Right lobe of liver (tissue), 6 donors: ENCODE data around the gene UNC5B. TPM values are rescaled to one million over a fixed set of nuclear protein-coding genes. Genes with fewer than 3 reads are reported as not detected.

Experiments
- ATAC-seq, 4 donors: fragments of 200-7000 bp; cut with Tn5 transposase; one replicate each; pipeline ENCODE4 v1.9.1; 2020; ENCODE audit warnings: mild to moderate bottlenecking in 4 of 4, moderate library complexity in 4 of 4
- DNase-seq, 3 donors: peaks; one replicate each; pipeline ENCODE4 v3.0.0-alpha.2; 2020
- H3K27ac ChIP-seq, 3 donors: fragments of 200-600 bp; one replicate each; pipeline ENCODE4 v1.8.0; 2022
- H3K27me3 ChIP-seq, 2 donors: fragments of 200-600 bp; one replicate each; pipeline ENCODE4 v1.8.0; 2022
- H3K36me3 ChIP-seq, 4 donors: fragments of 200-600 bp; sonication (generic) in 1 of 4; one replicate each; pipeline versions ENCODE4 v1.5.1 to v1.8.0; 2017 to 2022; ENCODE audit warnings: control low read depth in 1 of 4
- H3K4me1 ChIP-seq, 4 donors: fragments of 200-600 bp; sonication (generic) in 1 of 4; one replicate each; pipeline versions ENCODE4 v1.5.1 to v1.8.0; 2017 to 2022; ENCODE audit warnings: control low read depth in 1 of 4
- H3K4me3 ChIP-seq, 3 donors: fragments of 200-600 bp; one replicate each; pipeline ENCODE4 v1.8.0; 2022
- H3K9me3 ChIP-seq, 4 donors: fragments of 200-600 bp; sonication (generic) in 1 of 4; one replicate each; pipeline versions ENCODE4 v1.5.1 to v1.8.0; 2017 to 2022; ENCODE audit warnings: control low read depth in 1 of 4
- POLR2A ChIP-seq: fragments of 450-650 bp; IDR thresholded peaks from one replicate; pipeline ENCODE4 v1.6.1; 2017; ENCODE audit warnings: antibody characterized with exemption, mild to moderate bottlenecking
- WGBS: methylation state at CpG from one replicate; pipeline ENCODE4 v1.1.6; 2018; ENCODE audit warnings: low coverage, low lambda C conversion rate; ENCODE audit not compliant: insufficient coverage; ENCODE audit errors: missing lambda C conversion rate; 5-methylcytosine and 5-hydroxymethylcytosine counted together
- intact Hi-C, 2 donors: fragments of 100-400 bp; cut with DNase I; formaldehyde crosslinking; loops; one replicate each; pipeline versions ENCODE4 v1.11.2 to v1.14.1; 2022
- total RNA-seq, 6 experiments: library from RNA; depleted of rRNA in 2 of 6; stranded (reverse); fragments of >200 nt in 2 of 6; fragmentation: NEBNext Ultra II Directional in 3 of 6; extraction: Animal tissue kit (Norgen Biotek cat#: 25700) in 3 of 6; gene quantifications; one replicate each; pipeline versions ENCODE4 v1.1.0 to v1.2.4, GENCODE V29; 2016 to 2023
- TF ChIP-seq, protein P1 (sequence below), 4 donors: fragments of 200-600 bp in 3 of 4; fragments of 450-650 bp in 1 of 4; IDR thresholded peaks; one replicate each; pipeline versions ENCODE4 v1.5.1 to v1.8.0; 2016 to 2022; ENCODE audit warnings: antibody characterized with exemption in 4 of 4, mild to moderate bottlenecking in 2 of 4
- donor health status: DM: no; HTN: yes; CAD: no.
- donor health status: DM: no; HTN: no; CAD: no.
- donor health status: DM: no; HTN: no; CAD: no.
- donor health status: DM: no; HTN: yes; CAD: no.
- donor health status: DM: no; HTN: yes; CAD: no.

UNC5B gene
- total RNA-seq, 6 experiments from 2014 or later = 1.0 to 6.2 (median 2.1) TPM

DNA sequence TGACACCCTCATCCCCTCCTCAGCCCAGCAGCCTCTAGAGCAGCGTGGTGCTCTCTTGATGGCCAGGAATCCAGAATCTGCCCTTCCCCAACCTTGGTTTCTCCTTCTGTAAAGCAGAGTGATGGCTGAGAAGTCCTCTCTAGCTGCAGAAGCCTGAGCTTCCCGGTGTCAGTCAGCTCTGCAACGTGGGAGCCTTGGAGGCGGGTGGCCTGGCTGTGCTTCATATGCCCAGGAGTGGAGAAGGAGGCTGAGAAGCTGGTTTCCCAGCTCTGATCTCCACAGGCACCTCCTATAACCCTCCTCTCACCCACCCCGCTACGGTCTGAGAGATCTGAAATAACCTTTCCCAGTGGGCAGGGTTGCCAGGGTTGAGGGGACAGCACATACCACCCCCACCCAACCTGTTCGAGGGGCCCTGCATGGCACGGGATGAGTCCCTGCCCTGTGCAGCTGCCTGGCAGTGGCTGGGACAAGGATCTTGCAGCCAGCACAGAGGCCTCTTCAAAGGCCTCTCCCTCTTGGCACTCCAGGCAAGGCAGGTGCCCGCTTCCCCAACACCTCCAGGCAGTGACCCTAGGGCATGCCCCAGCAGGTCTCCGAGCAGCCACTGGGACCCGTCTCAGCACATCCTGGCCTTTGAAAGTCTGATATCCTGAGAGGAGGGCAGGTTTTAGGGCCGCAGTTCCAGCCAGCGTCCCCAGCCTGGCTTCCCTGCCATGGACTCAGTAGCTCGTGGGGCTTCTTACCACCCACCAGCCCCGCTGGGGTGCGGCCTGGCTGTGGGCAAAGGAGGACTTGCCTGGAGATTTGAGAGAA, 88.4 kb downstream of the UNC5B start:
- ATAC-seq (peak in 1 of 4 donors; percentile 3), DNase-seq (peak in 1 of 3 donors; percentile 39)
- H3K4me1 ChIP-seq = no peaks in the 10 kb centered on the region
- no peaks in the 10 kb centered on the region for H3K9me3 ChIP-seq
- H3K27me3 ChIP-seq = no peaks in the 10 kb centered on the region
- H3K27ac ChIP-seq = no peak overlapping the region
- no CpG with 5 or more reads among the region's 16 CpGs for WGBS
- H3K36me3 ChIP-seq = no peaks in the 10 kb centered on the region
- no peak overlapping the region for H3K4me3 ChIP-seq
- intact Hi-C loops = loop anchor here in 1 of 2 donors (10.0 kb wide), 2 partner anchors 404 to 514 kb away; no protein-coding TSS in a partner anchor
- TF ChIP-seq, protein P1, sequence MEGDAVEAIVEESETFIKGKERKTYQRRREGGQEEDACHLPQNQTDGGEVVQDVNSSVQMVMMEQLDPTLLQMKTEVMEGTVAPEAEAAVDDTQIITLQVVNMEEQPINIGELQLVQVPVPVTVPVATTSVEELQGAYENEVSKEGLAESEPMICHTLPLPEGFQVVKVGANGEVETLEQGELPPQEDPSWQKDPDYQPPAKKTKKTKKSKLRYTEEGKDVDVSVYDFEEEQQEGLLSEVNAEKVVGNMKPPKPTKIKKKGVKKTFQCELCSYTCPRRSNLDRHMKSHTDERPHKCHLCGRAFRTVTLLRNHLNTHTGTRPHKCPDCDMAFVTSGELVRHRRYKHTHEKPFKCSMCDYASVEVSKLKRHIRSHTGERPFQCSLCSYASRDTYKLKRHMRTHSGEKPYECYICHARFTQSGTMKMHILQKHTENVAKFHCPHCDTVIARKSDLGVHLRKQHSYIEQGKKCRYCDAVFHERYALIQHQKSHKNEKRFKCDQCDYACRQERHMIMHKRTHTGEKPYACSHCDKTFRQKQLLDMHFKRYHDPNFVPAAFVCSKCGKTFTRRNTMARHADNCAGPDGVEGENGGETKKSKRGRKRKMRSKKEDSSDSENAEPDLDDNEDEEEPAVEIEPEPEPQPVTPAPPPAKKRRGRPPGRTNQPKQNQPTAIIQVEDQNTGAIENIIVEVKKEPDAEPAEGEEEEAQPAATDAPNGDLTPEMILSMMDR (IDR thresholded peaks at IDR 0.05) = no peak
- no peak for TF ChIP-seq POLR2A

DNA sequence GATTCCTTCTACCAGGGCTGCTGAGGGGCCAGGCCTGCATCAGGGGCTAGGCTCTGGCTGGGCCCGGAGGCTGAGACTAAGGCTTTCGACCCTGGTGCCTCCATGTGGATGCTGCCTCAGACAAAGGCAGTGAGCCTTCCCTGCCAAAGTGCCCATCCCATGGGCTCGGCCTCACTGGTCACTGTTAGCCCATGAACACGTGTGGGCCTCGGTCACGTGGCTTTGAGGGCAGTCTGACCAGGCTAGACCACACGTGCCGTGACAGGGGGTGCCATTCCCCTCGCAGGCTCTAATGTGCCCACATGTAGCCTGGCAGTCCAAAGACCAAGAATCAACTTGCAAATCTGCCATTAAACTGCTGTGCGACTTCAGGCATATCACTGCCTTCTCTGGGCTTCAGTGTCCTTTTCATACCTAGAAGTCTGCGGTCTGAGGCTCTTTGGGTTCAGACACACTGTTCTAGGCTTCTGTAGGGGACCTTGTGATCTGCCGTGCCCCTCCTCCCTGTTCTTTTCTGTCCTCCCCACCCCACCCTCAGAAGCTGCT, 89.1 kb downstream of the UNC5B start:
- 100% methylated on average over 1 of the region's 12 CpGs for WGBS
- no peak for TF ChIP-seq POLR2A
- TF ChIP-seq, protein P1 (IDR thresholded peaks at IDR 0.05) = no peak
- Histone ChIP-seq H3K36me3 (no peaks in the 10 kb centered on the region), H3K27me3 (no peaks in the 10 kb centered on the region), H3K4me3 (no peak overlapping the region), H3K9me3 (no peaks in the 10 kb centered on the region), H3K27ac (no peak overlapping the region), H3K4me1 (peaks cover 0 to 5% (median 0%) of the 10 kb centered on the region in 4 donors)
- ATAC-seq (no peak), DNase-seq (peak in 1 of 3 donors; percentile 40)
- intact Hi-C loops = loop anchor here in 1 of 2 donors (10.0 kb wide), 2 partner anchors 403 to 513 kb away; no protein-coding TSS in a partner anchor

DNA sequence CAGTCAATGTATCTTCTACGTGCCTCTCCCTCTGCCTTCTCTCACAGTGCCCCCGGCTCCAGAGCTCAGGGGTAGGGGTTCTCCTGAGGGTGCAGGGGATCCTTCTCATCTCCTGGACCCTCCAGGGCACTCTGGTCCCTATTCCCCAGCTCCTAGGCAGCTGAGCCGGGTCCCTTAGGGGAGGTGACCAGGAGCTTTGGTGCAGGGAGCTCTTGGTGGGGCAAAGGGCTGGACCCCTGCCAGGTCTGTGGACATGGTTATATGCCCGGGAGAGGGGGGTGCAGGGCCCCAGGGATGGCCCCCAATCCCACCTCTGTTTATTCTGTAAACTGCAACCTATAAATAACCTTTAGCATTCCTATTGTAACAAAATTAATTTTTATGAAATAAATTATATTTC, 90.1 kb downstream of the UNC5B start:
- peak in 1 of 3 donors; percentile 56 for DNase-seq
- TF ChIP-seq, protein P1 (IDR thresholded peaks at IDR 0.05) = no peak
- intact Hi-C loops = loop anchor here in 1 of 2 donors (10.0 kb wide), 2 partner anchors 402 to 512 kb away; no protein-coding TSS in a partner anchor

DNA sequence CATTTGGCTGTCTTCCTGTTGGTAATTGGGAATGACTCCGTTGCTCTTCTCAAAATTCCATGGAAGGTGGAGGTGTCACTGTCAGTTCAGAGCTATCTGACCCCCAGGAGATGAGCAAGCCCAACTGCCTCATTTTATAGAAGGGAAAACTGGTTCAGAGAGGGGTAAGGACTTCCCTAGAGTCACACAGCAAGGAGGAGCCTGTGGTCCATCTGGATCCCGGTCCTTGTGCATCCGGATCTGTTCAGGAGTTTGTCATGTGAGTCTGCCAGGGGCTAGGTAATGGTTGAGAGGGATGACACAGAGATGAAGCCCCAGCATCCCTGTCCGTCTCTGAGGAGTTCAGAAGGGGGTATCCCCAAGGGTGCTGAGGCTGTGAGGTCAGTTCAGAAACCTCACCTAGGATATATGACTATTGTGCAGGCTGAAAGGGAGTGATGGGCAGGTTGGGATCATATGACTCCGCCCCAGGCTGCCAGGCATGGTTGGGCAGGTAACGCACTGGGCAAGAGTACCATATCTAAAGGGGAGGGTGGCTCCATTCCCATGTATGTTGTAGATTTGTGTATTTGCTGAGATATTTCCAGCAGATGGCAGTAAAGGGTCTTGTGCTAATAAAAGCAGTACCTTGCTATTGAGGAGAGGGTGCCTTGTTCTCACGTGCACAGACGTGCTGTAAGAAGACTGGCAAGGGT, 90.7 kb downstream of the UNC5B start:
- H3K27ac ChIP-seq = peak overlapping the region in 1 of 3 donors; percentile 26
- peak in 1 of 3 donors; percentile 26 for DNase-seq
- WGBS = 54% methylated on average over 5 of the region's 8 CpGs
- ATAC-seq = peak; percentile 36 to 56 (median 38)
- peaks cover 0 to 19% (median 6%) of the 10 kb centered on the region in 4 donors for H3K4me1 ChIP-seq
- TF ChIP-seq, protein P1 (IDR thresholded peaks at IDR 0.05) = peak; percentile 23 to 67 (median 58)
- no peak for TF ChIP-seq POLR2A
- H3K4me3 ChIP-seq = no peak overlapping the region
- no peaks in the 10 kb centered on the region for H3K36me3 ChIP-seq
- H3K27me3 ChIP-seq = no peaks in the 10 kb centered on the region
- intact Hi-C loops = loop anchor here in 1 of 2 donors (10.0 kb wide), 2 partner anchors 402 to 512 kb away; no protein-coding TSS in a partner anchor
- no peaks in the 10 kb centered on the region for H3K9me3 ChIP-seq

More for the DNA sequence above, 90.1 kb downstream of the UNC5B start:
- Histone ChIP-seq H3K27me3 (no peaks in the 10 kb centered on the region), H3K36me3 (no peaks in the 10 kb centered on the region), H3K4me3 (no peak overlapping the region), H3K4me1 (peaks cover 0 to 15% (median 3%) of the 10 kb centered on the region in 4 donors), H3K9me3 (no peaks in the 10 kb centered on the region), H3K27ac (no peak overlapping the region)
- no peak for ATAC-seq
- 59% methylated on average over 2 of the region's 4 CpGs for WGBS
